Stimulated activated CD4-positive, alpha-beta T cell treated with anti-CD3 and anti-CD28 coated beads, Interleukin-15, amount 100 ng/mL, for 48 hours (primary cell): ENCODE data around the gene SMIM20.

ENCODE experiments used
- DNase-seq, 2 donors: peaks; one replicate each; pipeline ENCODE4 v3.0.0-alpha.2; 2020; ENCODE audit warnings: low read depth in 2 of 2

The SMIM20 gene

DNA sequence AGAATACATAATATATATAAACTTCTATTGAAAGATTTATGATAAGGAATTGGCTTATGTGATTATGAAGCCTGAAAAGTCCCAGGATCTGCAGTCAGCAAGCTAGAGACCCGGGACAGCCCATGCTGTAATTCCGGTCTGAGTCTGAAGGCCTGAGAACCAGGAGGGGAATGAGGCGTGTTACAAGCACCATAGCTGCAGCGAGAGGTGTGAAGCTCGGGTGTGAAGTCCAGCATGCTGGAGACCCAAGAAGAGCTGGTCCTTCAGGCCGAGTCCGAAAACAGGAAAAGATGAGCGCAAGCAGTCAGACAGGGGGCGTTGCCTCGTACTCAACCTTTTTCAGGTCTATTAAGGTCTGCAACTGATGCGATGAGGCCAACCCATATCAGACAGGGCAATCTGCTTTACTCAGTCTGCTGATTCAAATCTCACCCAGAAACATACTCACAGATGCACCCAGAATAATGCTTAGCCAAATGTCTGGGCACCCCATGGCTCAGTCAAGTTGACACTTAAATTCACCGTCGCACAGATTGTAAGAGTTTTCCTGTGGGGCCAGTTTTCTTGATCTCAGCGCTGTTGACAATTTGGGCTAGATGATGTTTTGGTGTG lies 40.4 kb downstream of the SMIM20 start:
- no peak for DNase-seq

DNA sequence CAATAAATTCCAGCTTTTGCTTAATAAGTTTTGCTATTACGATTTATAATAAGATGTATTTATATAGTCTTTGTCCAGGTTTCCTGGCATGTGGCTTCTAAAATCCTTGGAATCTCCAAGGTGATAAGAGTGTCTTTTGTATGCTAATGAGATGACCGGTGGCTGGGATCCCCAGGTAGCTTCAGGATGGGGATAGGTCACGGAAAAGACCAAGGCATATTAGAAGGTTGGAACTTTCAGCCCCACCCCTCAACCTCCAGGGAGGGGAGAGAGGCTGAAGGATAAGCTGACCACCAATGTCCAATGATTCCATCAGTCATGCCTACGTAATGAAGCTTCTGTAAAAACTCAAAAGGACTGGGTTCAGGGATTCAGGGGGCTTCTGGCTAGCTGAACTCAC lies 41.7 kb downstream of the SMIM20 start:
- no peak for DNase-seq

DNA sequence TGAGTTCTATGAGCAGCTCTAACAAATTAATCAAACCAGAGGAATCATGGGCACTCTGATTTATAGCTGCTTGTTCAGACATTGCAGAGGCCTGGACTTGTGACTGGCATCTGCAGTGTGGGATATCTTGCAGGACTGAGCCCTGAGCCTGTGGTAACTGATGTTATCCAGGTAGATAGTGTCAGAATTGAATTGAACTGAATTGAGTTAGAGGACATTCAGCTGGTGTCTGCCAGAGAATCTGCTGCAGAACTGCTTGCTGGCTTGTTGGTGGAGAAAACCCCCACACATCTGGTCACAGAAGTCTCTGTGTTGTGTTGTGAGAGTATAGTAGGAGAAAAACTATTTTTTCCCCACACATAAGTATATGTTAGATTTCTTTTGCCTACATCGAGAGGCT lies 42.2 kb downstream of the SMIM20 start:
- no peak for DNase-seq

DNA sequence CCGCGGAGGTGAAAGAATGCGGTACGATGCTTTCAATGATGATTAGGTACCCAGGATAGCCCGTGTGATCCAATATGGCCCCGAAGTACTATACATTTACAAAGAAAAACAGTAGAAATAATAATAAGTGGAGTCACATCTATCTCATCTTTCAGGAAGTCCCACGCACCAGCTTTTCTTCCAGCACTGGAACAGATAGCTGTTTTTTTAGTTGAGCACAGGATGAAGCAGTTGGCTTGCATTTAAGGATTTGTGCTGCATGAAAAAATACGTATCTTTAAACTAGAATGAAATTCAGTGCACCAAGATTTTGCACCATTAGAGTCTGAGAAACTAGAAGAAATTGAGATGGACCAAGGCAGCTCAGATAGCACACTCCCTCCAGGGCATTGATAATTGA lies 44.1 kb downstream of the SMIM20 start:
- DNase-seq, result no peak

DNA sequence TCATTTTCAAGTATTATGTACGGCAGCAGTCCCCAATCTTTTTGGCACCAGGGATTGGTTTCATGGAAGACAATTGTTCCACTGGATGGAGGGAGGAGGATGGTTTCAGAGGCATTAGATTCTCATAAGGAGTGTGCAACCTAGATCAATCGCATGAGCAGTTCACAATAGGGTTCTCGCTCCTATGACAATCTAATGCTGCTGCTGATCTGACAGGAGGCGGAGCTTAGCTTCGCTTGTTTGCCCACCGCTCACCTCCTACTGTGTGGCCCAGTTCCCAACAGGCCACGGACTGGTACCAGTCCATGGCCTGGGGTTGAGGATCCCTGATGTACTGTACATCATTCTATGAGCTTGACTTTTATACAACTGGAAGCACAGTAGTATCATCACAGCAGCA lies 48.4 kb downstream of the SMIM20 start:
- no peak for DNase-seq

DNA sequence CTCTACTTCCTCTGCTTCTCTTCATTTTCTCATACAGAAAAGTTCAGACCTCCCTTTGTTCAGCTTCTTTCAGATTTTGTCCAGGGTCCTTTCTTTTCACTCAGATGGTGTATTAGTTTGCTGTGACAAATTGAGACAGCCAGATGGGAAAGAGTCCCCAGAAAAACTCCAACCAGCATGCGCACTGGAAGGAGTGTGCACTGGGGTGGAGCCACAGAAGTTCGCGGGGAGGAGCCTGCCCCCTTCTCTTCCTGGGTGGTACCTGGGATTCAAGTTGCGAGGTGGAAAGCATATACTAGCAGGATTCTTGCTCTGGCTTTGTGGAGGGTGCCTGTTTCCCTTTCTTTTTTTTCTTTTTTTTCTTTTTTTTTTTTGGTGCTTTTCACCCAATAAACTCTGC lies 51.6 kb downstream of the SMIM20 start:
- DNase-seq, result no peak

DNA sequence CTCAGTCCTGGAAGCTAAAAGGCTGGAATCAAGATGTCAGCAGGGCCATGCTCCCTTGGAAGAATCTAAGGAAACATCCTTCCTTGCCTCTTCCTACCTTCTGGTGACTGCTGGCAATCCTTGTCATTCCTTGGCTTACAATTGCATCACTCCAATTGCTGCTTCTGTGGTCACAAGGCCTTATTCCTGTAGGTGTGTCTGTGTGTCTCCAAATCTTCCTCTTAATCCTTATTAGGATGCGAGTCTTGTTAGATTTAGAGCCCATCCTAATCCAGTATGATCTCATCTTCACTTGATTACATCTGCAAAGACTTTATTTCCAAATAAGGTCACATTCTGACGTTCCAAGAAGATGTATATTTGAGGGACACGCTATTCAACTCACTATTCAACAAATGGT lies 52.2 kb downstream of the SMIM20 start:
- DNase-seq, result no peak

DNA sequence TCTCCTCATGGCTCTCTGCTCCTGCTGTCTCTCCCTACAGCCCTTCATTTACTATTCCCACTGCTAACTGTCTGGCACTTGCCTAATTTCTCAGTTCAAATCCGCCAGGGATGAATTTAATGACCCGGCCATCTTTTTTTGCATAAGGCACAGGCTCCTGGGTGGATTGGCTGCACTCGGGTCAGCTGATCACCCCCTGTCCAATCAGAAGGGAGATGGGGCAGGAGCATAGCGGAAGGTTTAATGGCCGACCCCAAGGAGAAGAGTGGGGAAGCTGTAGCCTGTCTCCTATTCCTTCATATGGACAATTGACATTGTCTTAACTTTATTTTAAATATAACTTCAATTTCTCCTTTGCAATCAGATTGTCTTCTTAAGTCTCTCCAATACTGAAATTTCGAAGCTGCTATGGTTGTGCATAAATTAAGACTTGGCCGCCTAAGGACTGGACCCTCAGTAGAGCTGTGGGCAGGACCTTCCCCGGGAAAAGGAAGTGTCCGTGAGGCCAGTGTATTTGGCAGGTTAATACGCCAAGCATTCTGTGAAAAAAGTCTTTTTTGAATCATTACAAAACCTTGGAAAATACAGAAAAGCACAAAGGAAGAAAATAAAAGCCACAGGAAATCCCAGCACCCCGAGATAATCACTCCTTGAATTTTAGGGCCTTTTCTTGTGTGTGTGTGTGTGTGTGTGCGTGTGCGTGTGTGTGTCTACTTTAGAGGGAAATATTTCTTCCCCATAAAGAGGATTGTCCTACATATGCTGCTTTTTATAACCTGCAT lies 55.5 kb downstream of the SMIM20 start:
- no peak for DNase-seq

DNA sequence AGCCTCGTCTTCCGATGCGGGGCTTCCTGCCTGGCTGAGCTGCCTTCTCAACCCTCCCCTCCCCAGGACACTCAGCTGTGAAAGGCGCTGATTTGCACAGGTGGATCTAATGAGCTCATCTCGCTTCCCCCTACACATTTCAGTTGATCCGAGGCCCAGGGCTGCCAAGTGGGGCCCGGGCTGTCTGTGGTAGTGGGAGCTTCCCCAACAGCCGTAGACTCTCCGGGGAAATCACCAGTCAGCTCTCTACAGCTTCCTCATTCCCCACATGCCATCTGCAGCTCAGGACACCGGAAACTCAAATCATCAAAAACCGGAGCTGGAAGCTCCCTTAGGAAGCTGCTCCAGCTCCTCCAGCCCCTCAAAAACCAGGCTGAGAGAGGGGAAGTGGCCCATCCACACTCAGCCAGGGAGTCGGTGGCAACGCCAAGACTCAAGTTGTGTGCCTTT lies 56.2 kb downstream of the SMIM20 start:
- DNase-seq, result no peak

DNA sequence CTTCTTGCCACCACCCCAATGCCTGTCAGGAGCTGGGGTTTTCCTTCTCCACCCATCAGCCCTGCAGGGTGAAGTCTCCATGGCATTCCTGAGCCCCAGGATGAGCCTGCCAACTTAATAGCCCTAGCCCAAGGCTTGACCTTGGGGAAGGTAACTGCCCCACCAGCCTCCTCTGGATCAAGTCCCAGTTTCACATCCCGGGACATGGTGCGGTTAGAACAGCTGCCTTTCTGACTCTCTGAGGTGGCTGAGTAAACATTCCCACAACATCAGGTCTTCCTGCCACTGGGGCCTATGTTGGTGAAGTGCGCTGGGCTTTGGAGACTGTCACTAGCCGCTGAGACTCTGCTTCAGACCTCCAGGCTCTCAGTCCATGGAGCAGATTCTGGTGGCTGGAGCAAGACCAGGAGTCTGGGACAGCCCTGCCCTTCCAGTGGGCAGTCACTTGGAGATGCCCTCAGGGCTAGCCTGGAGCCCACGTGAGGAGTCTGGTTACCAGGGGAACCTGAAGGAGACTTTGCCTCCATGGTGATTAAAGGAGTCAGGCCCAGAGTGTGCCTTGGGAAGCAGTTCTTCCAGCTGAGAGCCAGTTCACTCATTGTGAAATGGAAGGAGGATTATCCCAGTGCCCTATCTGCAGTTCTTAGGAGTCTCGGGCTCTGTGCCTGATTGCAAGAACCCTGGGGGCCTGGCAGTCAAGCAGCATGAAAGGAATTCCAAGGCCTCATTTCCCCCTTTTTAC lies 56.8 kb downstream of the SMIM20 start:
- DNase-seq, result no peak

DNA sequence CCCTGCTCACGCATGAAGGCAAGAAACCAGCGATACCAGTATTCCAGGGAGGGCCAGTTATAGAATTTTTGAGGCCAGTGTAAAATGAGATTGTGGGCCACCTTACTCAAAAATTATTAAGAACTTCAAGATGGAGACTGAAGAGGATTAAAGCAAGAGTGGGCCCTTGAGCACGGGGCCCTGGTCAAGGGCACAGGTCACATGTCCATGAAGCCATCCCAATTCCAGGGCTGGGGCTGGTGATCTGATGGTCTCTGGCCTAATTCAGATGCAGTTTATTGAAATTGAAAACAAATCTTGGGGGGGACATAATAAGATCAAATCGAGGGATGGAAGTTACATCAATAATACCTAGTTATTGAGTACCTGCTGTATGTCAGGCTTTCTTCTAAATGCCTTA lies 58.3 kb downstream of the SMIM20 start:
- DNase-seq, result no peak

DNA sequence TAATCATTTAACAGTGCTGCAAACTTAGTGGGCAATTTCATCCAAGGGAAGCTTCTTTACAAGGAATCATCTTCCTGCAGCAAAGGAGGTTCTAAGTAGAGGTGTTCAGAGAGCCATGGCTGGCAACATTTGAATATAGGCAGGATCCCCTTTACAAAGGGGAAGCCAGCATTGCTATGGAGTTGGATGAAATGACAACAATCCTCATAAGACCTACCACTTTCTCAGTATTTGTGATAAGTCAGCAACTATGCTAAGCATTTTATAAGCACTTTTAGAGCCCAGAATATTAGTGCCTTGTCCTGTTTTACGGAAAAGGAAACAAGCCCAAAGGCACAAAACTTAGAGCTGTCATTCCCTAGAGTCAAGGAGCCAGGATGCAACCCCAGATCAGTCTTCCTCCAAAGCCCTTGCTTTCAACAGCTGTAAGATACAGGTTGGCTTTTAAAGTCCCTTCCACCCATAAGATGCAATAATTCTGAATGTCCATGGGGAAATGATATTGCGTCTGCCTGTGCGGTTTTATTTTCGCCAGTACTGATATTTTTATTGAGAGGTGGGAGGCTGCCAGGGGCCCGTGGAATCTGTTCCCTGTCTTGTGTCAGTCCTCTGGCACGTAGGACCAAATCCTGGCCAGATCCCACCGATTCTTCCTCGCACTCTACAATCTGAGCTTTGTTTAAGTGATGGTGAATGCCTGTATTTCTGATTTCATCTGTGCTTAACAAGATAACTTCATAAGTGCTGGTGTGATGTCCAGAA lies 59.1 kb downstream of the SMIM20 start:
- no peak for DNase-seq

DNA sequence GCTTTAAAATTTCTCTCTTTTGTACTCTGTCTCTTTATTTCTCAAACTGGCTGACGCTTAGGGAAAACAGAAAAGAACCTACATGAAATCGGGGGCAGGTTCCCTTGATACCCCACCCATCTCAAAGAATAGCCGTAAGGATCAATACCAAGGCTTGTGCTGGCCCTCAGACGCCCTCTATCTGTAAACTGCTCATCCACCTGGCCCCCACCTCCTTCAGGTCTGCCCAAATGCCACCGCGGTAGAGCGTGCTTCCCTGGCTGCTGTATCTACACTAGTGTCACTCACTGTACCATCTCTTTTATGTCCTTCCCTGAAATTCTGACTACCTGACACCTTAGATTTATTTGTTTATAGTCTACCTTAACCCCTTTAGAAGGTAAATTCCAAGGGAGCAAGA lies 62.8 kb downstream of the SMIM20 start:
- DNase-seq, result no peak

DNA sequence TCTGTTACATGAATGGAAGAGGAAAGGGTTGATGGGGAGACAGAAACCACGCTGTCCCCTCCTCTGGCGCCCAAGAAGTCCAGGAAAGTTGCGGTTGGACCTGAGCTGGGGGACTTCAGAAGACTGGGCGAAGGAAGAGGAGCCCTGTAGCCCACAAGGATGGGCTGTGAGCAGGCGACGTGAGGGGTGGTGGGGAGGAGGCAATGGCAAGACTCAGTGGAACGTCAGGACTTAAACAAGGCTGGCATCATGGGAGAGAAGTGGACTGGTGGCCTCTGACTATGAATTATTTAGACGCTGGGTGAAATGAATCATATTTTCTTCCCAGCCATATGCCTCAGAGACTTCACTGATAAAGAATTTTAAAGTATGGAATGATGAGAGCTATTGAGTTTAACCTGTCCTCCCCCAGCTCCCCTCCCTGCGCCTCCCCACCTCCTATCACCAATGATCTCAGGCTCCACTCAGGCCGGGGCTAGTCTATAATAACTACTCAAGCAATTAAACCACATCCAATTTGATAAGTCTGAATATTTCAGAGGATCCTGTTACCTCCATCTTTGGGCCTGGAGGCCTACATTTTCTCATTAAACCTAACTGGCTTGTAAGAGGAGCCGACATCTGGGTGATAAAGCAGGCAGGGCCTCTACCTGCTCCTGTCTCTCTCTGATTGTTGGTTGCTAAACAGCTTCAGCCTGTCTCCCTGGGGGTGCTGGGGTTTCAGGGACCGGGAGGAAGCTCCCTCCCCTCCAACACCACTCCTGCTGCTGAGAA lies 63.6 kb downstream of the SMIM20 start:
- no peak for DNase-seq

DNA sequence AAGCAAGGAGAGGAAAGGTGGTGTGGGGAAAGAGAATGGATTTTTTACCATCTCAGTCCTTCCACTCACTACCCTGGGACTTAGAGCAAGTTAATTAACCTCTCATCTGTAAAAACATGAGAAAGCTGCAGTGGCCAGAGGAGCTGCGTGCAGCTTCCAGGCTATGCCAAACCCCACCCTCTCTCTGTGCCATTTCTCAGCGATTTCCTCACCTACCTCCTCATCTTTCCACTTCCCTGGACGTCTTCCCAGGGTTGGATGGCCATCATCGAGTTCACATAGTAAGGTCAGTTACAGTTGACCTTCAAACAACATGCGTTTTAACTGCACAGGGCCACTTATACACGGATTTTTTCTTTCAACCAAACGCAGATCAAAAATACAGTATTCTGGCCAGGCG lies 64.3 kb downstream of the SMIM20 start:
- DNase-seq, result no peak
